Myocyte (in vitro differentiated cells): ENCODE data around the gene MS4A6A. TPM values are rescaled to one million over a fixed set of nuclear protein-coding genes. Genes with fewer than 3 reads are reported as not detected.
"Not testable (repeated sequence)": the region's sequence is repeated elsewhere in the genome, so short reads cannot be mapped to it uniquely, and the experiment has no call there.

Source experiments
- DNase-seq: peaks from one replicate; pipeline ENCODE4 v3.0.0-alpha.2; 2012; ENCODE audit warnings: low read depth
- total RNA-seq: library from RNA; depleted of rRNA; stranded (reverse); fragments of >200 nt; gene quantifications from 2 replicates; pipeline ENCODE4 v1.2.3, GENCODE V29; 2014

MS4A6A gene
- total RNA-seq, 1 donor from 2014 or later: not detected

GRCh38 chr11:60184824-60185511, 2.1 kb upstream of the MS4A6A start:
- no peak for DNase-seq

GRCh38 chr11:60183591-60184205, 815 bp upstream of the MS4A6A start:
- DNase-seq: no peak

- no peak for DNase-seq
These were observed 7.0 kb downstream of the MS4A6A start for GRCh38 chr11:60175860-60176275.

- no peak for DNase-seq
These were observed 10.9 kb downstream of the MS4A6A start for GRCh38 chr11:60172011-60172410.

- DNase-seq: no peak
These were observed 12.3 kb downstream of the MS4A6A start for GRCh38 chr11:60170566-60170965.

GRCh38 chr11:60169264-60169915, 13.5 kb downstream of the MS4A6A start:
- DNase-seq: no peak

GRCh38 chr11:60168306-60168705, 14.6 kb downstream of the MS4A6A start:
- DNase-seq: no peak

- no peak for DNase-seq
These were observed 16.9 kb downstream of the MS4A6A start for GRCh38 chr11:60165951-60166350.

GRCh38 chr11:60165538-60165937, 17.3 kb downstream of the MS4A6A start:
- peak; percentile 4 for DNase-seq

- DNase-seq: no peak
These were observed 18.3 kb downstream of the MS4A6A start for GRCh38 chr11:60164550-60165075.

- no peak for DNase-seq
These were observed 21.1 kb downstream of the MS4A6A start for GRCh38 chr11:60161766-60162165.

GRCh38 chr11:60161107-60161506, 21.8 kb downstream of the MS4A6A start:
- DNase-seq: no peak

- DNase-seq: no peak
These were observed 23.0 kb downstream of the MS4A6A start for GRCh38 chr11:60159868-60160267.

GRCh38 chr11:60159284-60159683, 23.6 kb downstream of the MS4A6A start:
- no peak for DNase-seq

- peak; percentile 3 for DNase-seq
These were observed 24.2 kb downstream of the MS4A6A start for GRCh38 chr11:60158636-60159035.

GRCh38 chr11:60155931-60156330, 27.0 kb downstream of the MS4A6A start:
- DNase-seq: no peak

- DNase-seq: not testable (repeated sequence)
These were observed 30.2 kb downstream of the MS4A6A start for GRCh38 chr11:60152727-60153126.

GRCh38 chr11:60150279-60150678, 32.6 kb downstream of the MS4A6A start:
- no peak for DNase-seq

- DNase-seq: no peak
These were observed 37.2 kb downstream of the MS4A6A start for GRCh38 chr11:60145677-60146076.

- no peak for DNase-seq
These were observed 39.1 kb downstream of the MS4A6A start for GRCh38 chr11:60143768-60144167.

GRCh38 chr11:60133917-60134316, 49.0 kb downstream of the MS4A6A start:
- no peak for DNase-seq

GRCh38 chr11:60131912-60132311, 51.0 kb downstream of the MS4A6A start:
- DNase-seq: no peak
